Activated CD8-positive, alpha-beta memory T cell treated with anti-CD3 and anti-CD28 coated beads, Interleukin-2, amount 10 ng/mL, durations not matched to agents 7 days and 5 days (primary cell): ENCODE results near the gene SERINC1. TPM values are rescaled to one million over a fixed set of nuclear protein-coding genes. Genes with fewer than 3 reads are reported as not detected.

Experiments used
- ATAC-seq: fragments of 150-1000 bp; cut with Tn5 transposase; one replicate; pipeline ENCODE4 v1.10.0; 2021; ENCODE audit warnings: moderate library complexity
- CTCF ChIA-PET: fragments of 350-600 bp; sonication (Branson Sonifier 250); formaldehyde crosslinking; loops from one replicate; lab custom pipeline; 2021; ENCODE audit warnings: antibody characterized with exemption; lab: Charles Lee
- DNase-seq: peaks from one replicate; pipeline ENCODE4 v3.0.0-alpha.2; 2020
- H3K27ac Mint-ChIP-seq: one replicate; pipeline ENCODE4 v1.8.0; 2021; ENCODE audit warnings: mild to moderate bottlenecking, mixed read lengths
- H3K27me3 Mint-ChIP-seq: one replicate; pipeline ENCODE4 v1.8.0; 2021; ENCODE audit warnings: mixed read lengths
- H3K36me3 Mint-ChIP-seq: one replicate; pipeline ENCODE4 v1.8.0; 2021; ENCODE audit warnings: mild to moderate bottlenecking, mixed read lengths
- H3K4me1 Mint-ChIP-seq: one replicate; pipeline ENCODE4 v1.8.0; 2021; ENCODE audit warnings: mixed read lengths
- H3K4me3 Mint-ChIP-seq: one replicate; pipeline ENCODE4 v1.8.0; 2021; ENCODE audit warnings: mild to moderate bottlenecking, moderate library complexity, mixed read lengths
- H3K9me3 Mint-ChIP-seq: one replicate; pipeline ENCODE4 v1.8.0; 2022; ENCODE audit warnings: low read depth, mixed read lengths
- total RNA-seq, 2 experiments: library from RNA; stranded (reverse); gene quantifications; one replicate each; pipeline ENCODE4 v1.2.3, GENCODE V29; 2021

SERINC1 gene
- total RNA-seq, 2 experiments from 2014 or later = 37.6 to 52.4 TPM

DNA sequence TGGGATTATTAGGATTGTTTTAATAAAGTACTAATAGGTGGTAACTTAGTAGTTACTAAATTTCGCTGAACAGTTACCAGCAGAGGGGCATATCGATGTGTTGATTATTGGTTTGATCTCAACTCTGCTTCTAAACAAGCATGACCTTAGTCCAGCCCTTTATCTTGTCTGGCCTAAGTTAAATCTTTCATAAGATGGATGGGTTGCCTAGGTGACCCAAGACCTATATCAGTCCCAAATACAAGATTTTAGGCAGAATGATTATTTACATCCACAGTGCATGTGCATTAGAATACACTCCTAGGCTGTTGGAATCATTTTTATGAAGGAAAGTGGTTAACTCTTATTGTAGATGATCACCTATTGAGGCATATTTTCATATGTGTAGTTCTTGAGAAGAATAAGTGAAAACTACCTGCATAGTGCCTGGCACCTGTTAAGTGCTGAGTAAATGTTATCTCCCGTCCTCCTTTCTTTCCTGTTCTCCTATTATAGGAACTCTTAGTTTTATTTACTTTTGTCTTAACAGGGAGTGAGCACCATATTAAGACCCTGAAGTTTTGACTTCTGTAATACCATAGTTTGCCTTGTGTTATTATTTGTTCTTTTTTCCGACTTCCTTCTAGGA is 71.0 kb downstream of the SERINC1 start:
- DNase-seq = no peak

GRCh38 chr6:122400121-122400450 is 71.5 kb downstream of the SERINC1 start:
- Mint-ChIP-seq H3K9me3 (no peaks in the 10 kb centered on the region), H3K27ac (no peak overlapping the region), H3K4me1 (peaks cover 31% of the 10 kb centered on the region), H3K4me3 (peak overlapping the region; percentile 92), H3K27me3 (no peaks in the 10 kb centered on the region), H3K36me3 (peaks cover 13% of the 10 kb centered on the region)
- DNase-seq = no peak
- ATAC-seq = no peak
- CTCF ChIA-PET = interaction anchor here (1.5 kb wide), 1 partner anchor 18 kb away, joined by 3 read pairs; no protein-coding TSS in a partner anchor

More for the DNA sequence above, 71.0 kb downstream of the SERINC1 start:
- Mint-ChIP-seq H3K27me3 (no peaks in the 10 kb centered on the region), H3K36me3 (peaks cover 13% of the 10 kb centered on the region), H3K27ac (no peak overlapping the region), H3K4me1 (peaks cover 31% of the 10 kb centered on the region), H3K9me3 (no peaks in the 10 kb centered on the region), H3K4me3 (peak overlapping the region; percentile 92)
- no peak for ATAC-seq
- CTCF ChIA-PET = no interaction called here

- peak within 1 kb of the TSS; percentile 92 for H3K4me3 Mint-ChIP-seq
- peaks cover 31% of the 10 kb centered on the region for H3K4me1 Mint-ChIP-seq
- peak; percentile 97 for DNase-seq
- peaks cover 11% of the 10 kb centered on the region for H3K36me3 Mint-ChIP-seq
- CTCF ChIA-PET = interaction anchor here (0.6 to 1.5 kb wide), 2 partner anchors 14 to 17 kb away, joined by 3 read pairs; no protein-coding TSS in a partner anchor
- H3K9me3 Mint-ChIP-seq = no peaks in the 10 kb centered on the region
- no peaks in the 10 kb centered on the region for H3K27me3 Mint-ChIP-seq
- ATAC-seq = peak; percentile 99
- H3K27ac Mint-ChIP-seq = peak within 1 kb of the TSS; percentile 87
Measured at GRCh38 chr6:122399348-122400120, 72.1 kb downstream of the SERINC1 start, which contains the start of gene HSF2. HSF2 (plus strand) TSS chr6:122399652; CDS start chr6:122399738, 86 bp downstream.

GRCh38 chr6:122399055-122399347 is 72.6 kb downstream of the SERINC1 start:
- no peak for ATAC-seq
- peaks cover 30% of the 10 kb centered on the region for H3K4me1 Mint-ChIP-seq
- peak overlapping the region; percentile 92 for H3K4me3 Mint-ChIP-seq
- CTCF ChIA-PET = interaction anchor here (0.6 to 1.5 kb wide), 2 partner anchors 15 to 17 kb away, joined by 3 read pairs; no protein-coding TSS in a partner anchor
- no peaks in the 10 kb centered on the region for H3K27me3 Mint-ChIP-seq
- peaks cover 10% of the 10 kb centered on the region for H3K36me3 Mint-ChIP-seq
- no peaks in the 10 kb centered on the region for H3K9me3 Mint-ChIP-seq
- H3K27ac Mint-ChIP-seq = peak overlapping the region; percentile 87
- no peak for DNase-seq

DNA sequence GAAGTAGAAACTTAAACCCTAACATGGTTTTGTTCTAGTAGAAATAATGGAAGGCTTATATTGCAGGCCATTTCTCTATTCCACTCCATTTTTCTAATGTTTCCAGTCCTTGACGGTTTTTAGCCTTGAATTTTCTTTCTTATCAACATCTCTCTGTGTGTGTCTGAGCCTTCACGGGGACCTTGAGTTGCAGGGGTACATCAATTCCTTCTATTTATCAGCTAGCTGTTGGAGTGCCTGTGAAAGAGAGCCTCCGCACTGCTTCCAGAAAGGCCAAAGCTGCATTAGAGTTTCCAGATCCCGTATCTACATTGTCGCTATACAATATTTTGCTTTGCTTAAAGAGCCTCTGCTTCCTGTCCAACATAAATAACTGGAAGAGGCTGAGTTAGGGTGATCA is 77.6 kb downstream of the SERINC1 start:
- no peak for ATAC-seq
- CTCF ChIA-PET = interaction anchor here (0.8 kb wide), 1 partner anchor 12 kb away, joined by 3 read pairs; no protein-coding TSS in a partner anchor
- no peak overlapping the region for H3K4me3 Mint-ChIP-seq
- H3K9me3 Mint-ChIP-seq = no peaks in the 10 kb centered on the region
- no peak for DNase-seq
- no peak overlapping the region for H3K27ac Mint-ChIP-seq
- no peaks in the 10 kb centered on the region for H3K36me3 Mint-ChIP-seq
- peaks cover 12% of the 10 kb centered on the region for H3K4me1 Mint-ChIP-seq
- H3K27me3 Mint-ChIP-seq = no peaks in the 10 kb centered on the region

DNA sequence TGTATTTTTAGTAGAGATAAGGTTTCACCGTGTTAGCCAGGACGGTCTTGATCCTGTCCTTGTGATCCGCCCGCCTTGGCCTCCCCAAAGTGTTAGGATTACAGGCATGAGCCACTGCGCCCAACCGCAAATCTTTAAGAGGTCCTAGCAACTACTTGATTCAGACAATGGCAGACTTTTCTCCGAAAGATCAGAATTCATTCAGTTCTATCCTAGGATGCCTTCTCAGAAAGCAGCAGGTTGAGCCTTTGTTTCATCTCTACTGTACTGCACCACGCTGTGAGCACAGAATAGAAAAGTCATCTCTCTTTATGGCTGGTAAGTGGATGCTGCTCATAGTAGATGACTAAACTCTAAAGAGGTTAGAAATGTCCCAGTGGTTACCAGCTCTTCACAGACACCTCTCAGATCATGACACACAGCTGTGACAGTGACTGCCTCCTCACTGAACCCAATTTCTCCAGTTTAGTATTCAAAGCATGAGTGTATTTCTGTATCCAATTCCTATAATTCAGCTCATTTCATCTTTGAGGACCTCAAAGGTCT is 78.2 kb downstream of the SERINC1 start:
- Mint-ChIP-seq H3K27ac (no peak overlapping the region), H3K9me3 (no peaks in the 10 kb centered on the region), H3K4me3 (no peak overlapping the region), H3K36me3 (no peaks in the 10 kb centered on the region), H3K4me1 (peaks cover 11% of the 10 kb centered on the region), H3K27me3 (no peaks in the 10 kb centered on the region)
- ATAC-seq (peak; percentile 88), DNase-seq (no peak)
- CTCF ChIA-PET = no interaction called here

Other genes with a start within 250 kb of the SERINC1 start
- 10 to 100 TPM; 15.1 to 15.9 TPM for gene HSF2, start 72.2 kb downstream of the SERINC1 start, total RNA-seq
- gene PKIB, start 138.6 kb upstream of the SERINC1 start, total RNA-seq = under 1 TPM; 0.47 to 0.91 TPM